ENCODE measurements around the gene CFHR5.

DNA sequence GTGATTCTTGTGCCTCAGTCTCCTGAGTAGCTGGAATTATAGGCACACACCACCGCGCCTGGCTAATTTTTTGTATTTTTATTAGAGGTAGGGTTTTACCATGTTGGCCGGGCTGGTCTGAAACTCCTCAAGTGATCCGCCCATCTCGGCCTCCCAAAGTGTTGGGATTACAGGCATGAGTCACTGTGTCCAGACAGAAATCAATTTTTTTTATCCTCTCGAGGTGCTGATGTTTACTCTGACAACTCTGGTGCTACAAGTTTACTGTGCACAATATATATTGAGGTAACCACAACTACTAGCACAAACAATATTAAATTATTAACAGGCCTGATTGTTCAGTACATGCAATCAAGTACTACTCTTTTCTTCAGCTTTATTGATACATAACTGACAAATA lies 50.0 kb downstream of the CFHR5 start:
- TF ChIP-seq, protein P1, sequence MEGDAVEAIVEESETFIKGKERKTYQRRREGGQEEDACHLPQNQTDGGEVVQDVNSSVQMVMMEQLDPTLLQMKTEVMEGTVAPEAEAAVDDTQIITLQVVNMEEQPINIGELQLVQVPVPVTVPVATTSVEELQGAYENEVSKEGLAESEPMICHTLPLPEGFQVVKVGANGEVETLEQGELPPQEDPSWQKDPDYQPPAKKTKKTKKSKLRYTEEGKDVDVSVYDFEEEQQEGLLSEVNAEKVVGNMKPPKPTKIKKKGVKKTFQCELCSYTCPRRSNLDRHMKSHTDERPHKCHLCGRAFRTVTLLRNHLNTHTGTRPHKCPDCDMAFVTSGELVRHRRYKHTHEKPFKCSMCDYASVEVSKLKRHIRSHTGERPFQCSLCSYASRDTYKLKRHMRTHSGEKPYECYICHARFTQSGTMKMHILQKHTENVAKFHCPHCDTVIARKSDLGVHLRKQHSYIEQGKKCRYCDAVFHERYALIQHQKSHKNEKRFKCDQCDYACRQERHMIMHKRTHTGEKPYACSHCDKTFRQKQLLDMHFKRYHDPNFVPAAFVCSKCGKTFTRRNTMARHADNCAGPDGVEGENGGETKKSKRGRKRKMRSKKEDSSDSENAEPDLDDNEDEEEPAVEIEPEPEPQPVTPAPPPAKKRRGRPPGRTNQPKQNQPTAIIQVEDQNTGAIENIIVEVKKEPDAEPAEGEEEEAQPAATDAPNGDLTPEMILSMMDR (IDR thresholded peaks at IDR 0.05; ENCODE audit: low read length), result no peak
- TF ChIP-seq EZH2 (IDR thresholded peaks at IDR 0.05; ENCODE audit: borderline replicate concordance, low read length), result no peak
